ENCODE results near the gene ERP27.

- TF ChIP-seq SMC3 (IDR thresholded peaks at IDR 0.05) (no peak), USF2 (IDR thresholded peaks at IDR 0.05) (no peak), NR3C1 (IDR thresholded peaks at IDR 0.05) (no peak), REST (IDR thresholded peaks at IDR 0.05) (no peak), POLR2AphosphoS2 (conservative IDR thresholded peaks at IDR 0.05; ENCODE audit: low read length) (no peak), MAFK (IDR thresholded peaks at IDR 0.05; ENCODE audit: partially characterized antibody) (no peak), RAD21 (conservative IDR thresholded peaks at IDR 0.05 in 1 of 2, IDR thresholded peaks at IDR 0.05 in 1 of 2) (no peak), JUN (IDR thresholded peaks at IDR 0.05) (no peak), HMGXB4 (CRISPR knock-in tag; IDR thresholded peaks at IDR 0.05; ENCODE audit: borderline replicate concordance) (no peak)
- TF ChIP-seq, protein P1, sequence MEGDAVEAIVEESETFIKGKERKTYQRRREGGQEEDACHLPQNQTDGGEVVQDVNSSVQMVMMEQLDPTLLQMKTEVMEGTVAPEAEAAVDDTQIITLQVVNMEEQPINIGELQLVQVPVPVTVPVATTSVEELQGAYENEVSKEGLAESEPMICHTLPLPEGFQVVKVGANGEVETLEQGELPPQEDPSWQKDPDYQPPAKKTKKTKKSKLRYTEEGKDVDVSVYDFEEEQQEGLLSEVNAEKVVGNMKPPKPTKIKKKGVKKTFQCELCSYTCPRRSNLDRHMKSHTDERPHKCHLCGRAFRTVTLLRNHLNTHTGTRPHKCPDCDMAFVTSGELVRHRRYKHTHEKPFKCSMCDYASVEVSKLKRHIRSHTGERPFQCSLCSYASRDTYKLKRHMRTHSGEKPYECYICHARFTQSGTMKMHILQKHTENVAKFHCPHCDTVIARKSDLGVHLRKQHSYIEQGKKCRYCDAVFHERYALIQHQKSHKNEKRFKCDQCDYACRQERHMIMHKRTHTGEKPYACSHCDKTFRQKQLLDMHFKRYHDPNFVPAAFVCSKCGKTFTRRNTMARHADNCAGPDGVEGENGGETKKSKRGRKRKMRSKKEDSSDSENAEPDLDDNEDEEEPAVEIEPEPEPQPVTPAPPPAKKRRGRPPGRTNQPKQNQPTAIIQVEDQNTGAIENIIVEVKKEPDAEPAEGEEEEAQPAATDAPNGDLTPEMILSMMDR (IDR thresholded peaks at IDR 0.05), result no peak
- TF ChIP-seq, protein P2, sequence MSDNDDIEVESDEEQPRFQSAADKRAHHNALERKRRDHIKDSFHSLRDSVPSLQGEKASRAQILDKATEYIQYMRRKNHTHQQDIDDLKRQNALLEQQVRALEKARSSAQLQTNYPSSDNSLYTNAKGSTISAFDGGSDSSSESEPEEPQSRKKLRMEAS (IDR thresholded peaks at IDR 0.05), result no peak
Observed at GRCh38 chr12:14937689-14938088, 648 bp downstream of the ERP27 start.

Measured in A549 (cell line).